Measurements from ENCODE around the gene OR8J1. TPM values are rescaled to one million over a fixed set of nuclear protein-coding genes. Genes with fewer than 3 reads are reported as not detected.

OR8J1 gene
- total RNA-seq (2011; cell fraction: chromatin; rRNA removed; ENCODE audit: low replicate concordance) = not detected in 2 replicates
- not detected in 2 replicates for total RNA-seq (2011; cell fraction: nucleolus; rRNA removed)
- total RNA-seq (2011; cell fraction: nucleoplasm; rRNA removed) = not detected in 2 replicates
- total RNA-seq (2014; rRNA removed) (not detected in 2 replicates), total RNA-seq (2014; rRNA removed; fragmentation: Illumina TruSeq; extraction: Trizol) (not detected in 2 replicates), total RNA-seq (2015; rRNA removed; fragmentation: Illumina TruSeq; extraction: Trizol) (not detected in 2 replicates), total RNA-seq (2021) (not detected in 2 replicates), polyA plus RNA-seq (2011; rRNA removed) (not detected in 2 replicates), polyA plus RNA-seq (2014; fragmentation: Illumina TruSeq; extraction: Trizol) (not detected in 2 replicates), polyA plus RNA-seq (2014; fragmentation: Nextera tagmentation; extraction: Ambion mirVana) (not detected), polyA plus RNA-seq (2014; rRNA removed) (not detected in 2 replicates), polyA minus RNA-seq (2011; rRNA and poly(A)+ RNA removed) (not detected in 2 replicates), Bru-seq, nascent RNA (not detected), BruChase-seq, experiment 1, labeled RNA remaining after a 2-hour chase (not detected), BruChase-seq, experiment 2, labeled RNA remaining after a 6-hour chase (not detected)
- polyA plus RNA-seq (2011; cell fraction: cytosol; rRNA removed) = not detected in 2 replicates
- polyA plus RNA-seq (2011; cell fraction: nucleus; rRNA removed) = not detected in 2 replicates
- not detected in 2 replicates for polyA plus RNA-seq (2012)
- not detected in 2 replicates for polyA minus RNA-seq (2011; cell fraction: cytosol; rRNA and poly(A)+ RNA removed)
- not detected in 2 replicates for polyA minus RNA-seq (2011; cell fraction: nucleus; rRNA and poly(A)+ RNA removed)
- long read RNA-seq, experiment 1 = 0 reads
- long read RNA-seq, experiment 2 = 0 reads
- long read RNA-seq, experiment 3 = 0 reads

DNA sequence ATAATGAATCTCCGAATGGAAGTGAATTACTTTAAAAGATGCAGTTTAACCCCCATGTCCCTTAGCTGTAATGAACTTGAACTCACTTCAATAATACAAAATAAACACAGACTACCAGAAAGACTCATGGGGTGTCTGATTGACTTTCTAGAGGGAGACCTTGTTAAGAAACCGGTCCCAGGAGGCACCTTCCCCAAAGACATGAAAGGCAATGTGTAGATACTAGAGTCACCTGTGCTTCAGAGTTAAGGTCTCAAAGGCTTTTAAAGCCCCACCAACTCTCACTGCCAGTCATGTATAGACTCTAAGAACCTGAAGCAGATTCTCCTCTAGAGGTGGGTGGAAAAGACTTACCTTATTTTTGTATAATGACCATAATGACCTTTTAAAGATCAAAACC lies at the start of gene OR8J1:
Gene OR8J1 (plus strand): TSS at position 301 of the 400 bp plus-strand sequence. CDS start 5,956 bp downstream, outside the sequence.
- ATAC-seq (no peak), FAIRE-seq (no peak), DNase-seq (ENCODE audit: extremely low read depth in 1 of 4, low spot score in 3 of 4) (no peak)
- no peaks in the 10 kb centered on the region for H3K9me3 ChIP-seq (replicated peaks; ENCODE audit: control insufficient read depth, insufficient read depth, low read depth, low read length)
- no peak within 1 kb of the TSS for H3K4me3 ChIP-seq
- no peaks in the 10 kb centered on the region for H4K20me1 ChIP-seq (replicated peaks; ENCODE audit: control insufficient read depth, insufficient read depth, low read length)
- 10% methylated on average over 2 of the region's 2 CpGs for WGBS (ENCODE audit: insufficient coverage, low coverage, missing lambda C conversion rate)
- H3K79me2 ChIP-seq (ENCODE audit: control insufficient read depth, insufficient read depth, low read length) = no peaks in the 10 kb centered on the region
- no peaks in the 10 kb centered on the region for H3K36me3 ChIP-seq (ENCODE audit: control insufficient read depth, insufficient read depth, low read length)
- no peak within 1 kb of the TSS for H2AFZ ChIP-seq (ENCODE audit: low read depth, low read length)
- no peak within 1 kb of the TSS for H3K27ac ChIP-seq (ENCODE audit: extremely low read depth, low read depth, low read length)
- no peaks in the 10 kb centered on the region for H3K4me1 ChIP-seq (replicated peaks in 1 of 2; ENCODE audit: control insufficient read depth in 2 of 2, insufficient read depth in 2 of 2, low read length in 2 of 2)
- no peaks in the 10 kb centered on the region for H3K9me1 ChIP-seq (ENCODE audit: control insufficient read depth, insufficient read depth, low read length)
- no peaks in the 10 kb centered on the region for H3K27me3 ChIP-seq (ENCODE audit: control insufficient read depth in 2 of 2, insufficient read depth in 2 of 2, low read length in 2 of 2)
- no peak within 1 kb of the TSS for H3K4me2 ChIP-seq (ENCODE audit: insufficient read depth, low read length)
- ChIA-PET POLR2A (no interaction called here), CTCF (ENCODE audit: low intra/inter-chr PET ratio) (no interaction called here)
- BruUV-seq (replicated peaks) = no TSS peak
- intact Hi-C loops (cut with micrococcal nuclease) (no loop called here), in situ Hi-C loops (cut with MboI) (no loop called here)
- H3K9ac ChIP-seq (ENCODE audit: insufficient read depth in 1 of 2, low read depth in 2 of 2, low read length in 2 of 2) = no peak within 1 kb of the TSS
- TF ChIP-seq TEAD4 (IDR thresholded peaks at IDR 0.05; ENCODE audit: low read length) (no peak), TEAD4 (CRISPR knock-in tag; IDR thresholded peaks at IDR 0.05; ENCODE audit: borderline replicate concordance) (no peak), RBM17 (IDR thresholded peaks at IDR 0.05; ENCODE audit: borderline replicate concordance, low read depth, low read length) (no peak), CHAMP1 (IDR thresholded peaks at IDR 0.05) (no peak), HMGN3 (IDR thresholded peaks at IDR 0.05; ENCODE audit: borderline replicate concordance, extremely low read depth, insufficient read length, low read depth, low read length) (no peak), HNRNPUL1 (IDR thresholded peaks at IDR 0.05; ENCODE audit: low read length) (no peak), ZNF76 (CRISPR knock-in tag; IDR thresholded peaks at IDR 0.05; ENCODE audit: borderline replicate concordance) (no peak), ZNF561 (CRISPR knock-in tag; conservative IDR thresholded peaks at IDR 0.05) (no peak), ARID1B (IDR thresholded peaks at IDR 0.05) (no peak), SMAD1 (IDR thresholded peaks at IDR 0.05; ENCODE audit: low read depth, low read length, partially characterized antibody) (no peak)
- TF ChIP-seq, protein P1, sequence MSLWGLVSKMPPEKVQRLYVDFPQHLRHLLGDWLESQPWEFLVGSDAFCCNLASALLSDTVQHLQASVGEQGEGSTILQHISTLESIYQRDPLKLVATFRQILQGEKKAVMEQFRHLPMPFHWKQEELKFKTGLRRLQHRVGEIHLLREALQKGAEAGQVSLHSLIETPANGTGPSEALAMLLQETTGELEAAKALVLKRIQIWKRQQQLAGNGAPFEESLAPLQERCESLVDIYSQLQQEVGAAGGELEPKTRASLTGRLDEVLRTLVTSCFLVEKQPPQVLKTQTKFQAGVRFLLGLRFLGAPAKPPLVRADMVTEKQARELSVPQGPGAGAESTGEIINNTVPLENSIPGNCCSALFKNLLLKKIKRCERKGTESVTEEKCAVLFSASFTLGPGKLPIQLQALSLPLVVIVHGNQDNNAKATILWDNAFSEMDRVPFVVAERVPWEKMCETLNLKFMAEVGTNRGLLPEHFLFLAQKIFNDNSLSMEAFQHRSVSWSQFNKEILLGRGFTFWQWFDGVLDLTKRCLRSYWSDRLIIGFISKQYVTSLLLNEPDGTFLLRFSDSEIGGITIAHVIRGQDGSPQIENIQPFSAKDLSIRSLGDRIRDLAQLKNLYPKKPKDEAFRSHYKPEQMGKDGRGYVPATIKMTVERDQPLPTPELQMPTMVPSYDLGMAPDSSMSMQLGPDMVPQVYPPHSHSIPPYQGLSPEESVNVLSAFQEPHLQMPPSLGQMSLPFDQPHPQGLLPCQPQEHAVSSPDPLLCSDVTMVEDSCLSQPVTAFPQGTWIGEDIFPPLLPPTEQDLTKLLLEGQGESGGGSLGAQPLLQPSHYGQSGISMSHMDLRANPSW (CRISPR knock-in tag; IDR thresholded peaks at IDR 0.05) = no peak
- TF ChIP-seq, protein P2, sequence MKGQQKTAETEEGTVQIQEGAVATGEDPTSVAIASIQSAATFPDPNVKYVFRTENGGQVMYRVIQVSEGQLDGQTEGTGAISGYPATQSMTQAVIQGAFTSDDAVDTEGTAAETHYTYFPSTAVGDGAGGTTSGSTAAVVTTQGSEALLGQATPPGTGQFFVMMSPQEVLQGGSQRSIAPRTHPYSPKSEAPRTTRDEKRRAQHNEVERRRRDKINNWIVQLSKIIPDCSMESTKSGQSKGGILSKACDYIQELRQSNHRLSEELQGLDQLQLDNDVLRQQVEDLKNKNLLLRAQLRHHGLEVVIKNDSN (CRISPR knock-in tag; IDR thresholded peaks at IDR 0.05) = no peak
